A673 (cell line): Measurements from ENCODE around the gene SPI1.

Experiments used
- CTCF ChIP-seq: fragments of 300-800, 200-600 bp; sonication (generic); conservative IDR thresholded peaks from 2 replicates; pipeline ENCODE4 v1.5.1; 2017; ENCODE audit warnings: low read depth, mild to moderate bottlenecking, antibody characterized with exemption, low read length, moderate library complexity, mixed read lengths
- EZH2 ChIP-seq: fragments of 200-600 bp; sonication (generic); IDR thresholded peaks from 2 replicates; pipeline ENCODE4 v1.6.1; 2017; ENCODE audit warnings: borderline replicate concordance, low read depth, mild to moderate bottlenecking, mixed read lengths, antibody characterized with exemption, low read length; ENCODE audit not compliant: poor library complexity, severe bottlenecking

DNA sequence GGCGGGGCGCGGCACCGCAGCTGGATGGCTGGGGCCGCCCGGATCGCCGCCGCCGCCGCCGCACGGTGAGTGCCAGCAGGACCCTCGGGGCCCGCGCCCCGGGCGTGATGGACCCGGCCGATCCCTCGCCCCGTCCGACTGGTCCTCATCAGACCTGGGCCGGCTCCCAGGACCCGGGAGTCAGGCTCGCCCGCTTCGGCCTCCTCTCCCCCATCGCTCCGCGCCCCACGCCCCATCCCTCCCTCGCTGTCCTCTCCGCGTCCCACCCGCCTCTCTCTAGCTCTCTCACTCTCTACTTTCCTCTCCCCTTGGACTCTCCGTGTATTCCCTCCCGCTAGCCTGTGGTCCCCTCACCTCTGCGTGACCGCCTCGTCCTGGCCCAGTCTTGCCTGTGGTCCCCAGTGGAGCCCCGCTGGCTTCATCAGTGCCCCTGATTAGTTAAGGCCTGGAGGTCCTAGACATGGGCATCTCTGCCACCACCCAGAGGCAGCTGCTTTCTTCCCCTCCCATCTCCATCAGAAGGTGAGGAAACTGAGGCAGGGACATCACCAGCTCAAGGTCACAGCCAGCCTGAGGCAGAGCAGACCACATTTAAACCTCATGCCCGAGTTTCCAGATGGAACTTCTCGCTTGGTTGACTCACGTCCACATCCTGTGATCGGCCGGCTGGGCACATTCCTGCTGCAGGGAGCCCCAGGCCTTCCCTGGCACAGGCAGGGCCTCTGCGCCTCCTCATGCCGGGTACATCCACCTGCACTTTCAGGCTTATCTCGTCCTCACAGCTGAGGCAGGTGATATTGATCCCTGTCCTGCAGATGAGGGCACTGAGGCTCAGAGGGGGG is 30.5 kb upstream of the SPI1 start:
- TF ChIP-seq CTCF = no peak
- no peak for TF ChIP-seq EZH2
